ENCODE results near the gene MLF1.

GRCh38 chr3:158569794-158570193 is 1.2 kb upstream of the MLF1 start:
- no peak for TF ChIP-seq TAF1 (IDR thresholded peaks at IDR 0.05; ENCODE audit: low read depth, low read length)
- no peak for TF ChIP-seq POLR2A (IDR thresholded peaks at IDR 0.05; ENCODE audit: low read depth, low read length)
- TF ChIP-seq POLR2AphosphoS5 (IDR thresholded peaks at IDR 0.05; ENCODE audit: low read depth, low read length) = no peak
- no peak for TF ChIP-seq SPI1 (IDR thresholded peaks at IDR 0.05; ENCODE audit: low read depth, low read length)
- TF ChIP-seq PAX5 (IDR thresholded peaks at IDR 0.05; ENCODE audit: insufficient read depth, low read length, severe bottlenecking) = no peak

All from GM12891 (cell line).